ENCODE data around the gene CLN3. TPM values are rescaled to one million over a fixed set of nuclear protein-coding genes. Genes with fewer than 3 reads are reported as not detected.

Gene CLN3
- total RNA-seq, 4 donors from 2014 or later, result 80.2 to 294 (median 154) TPM

DNA sequence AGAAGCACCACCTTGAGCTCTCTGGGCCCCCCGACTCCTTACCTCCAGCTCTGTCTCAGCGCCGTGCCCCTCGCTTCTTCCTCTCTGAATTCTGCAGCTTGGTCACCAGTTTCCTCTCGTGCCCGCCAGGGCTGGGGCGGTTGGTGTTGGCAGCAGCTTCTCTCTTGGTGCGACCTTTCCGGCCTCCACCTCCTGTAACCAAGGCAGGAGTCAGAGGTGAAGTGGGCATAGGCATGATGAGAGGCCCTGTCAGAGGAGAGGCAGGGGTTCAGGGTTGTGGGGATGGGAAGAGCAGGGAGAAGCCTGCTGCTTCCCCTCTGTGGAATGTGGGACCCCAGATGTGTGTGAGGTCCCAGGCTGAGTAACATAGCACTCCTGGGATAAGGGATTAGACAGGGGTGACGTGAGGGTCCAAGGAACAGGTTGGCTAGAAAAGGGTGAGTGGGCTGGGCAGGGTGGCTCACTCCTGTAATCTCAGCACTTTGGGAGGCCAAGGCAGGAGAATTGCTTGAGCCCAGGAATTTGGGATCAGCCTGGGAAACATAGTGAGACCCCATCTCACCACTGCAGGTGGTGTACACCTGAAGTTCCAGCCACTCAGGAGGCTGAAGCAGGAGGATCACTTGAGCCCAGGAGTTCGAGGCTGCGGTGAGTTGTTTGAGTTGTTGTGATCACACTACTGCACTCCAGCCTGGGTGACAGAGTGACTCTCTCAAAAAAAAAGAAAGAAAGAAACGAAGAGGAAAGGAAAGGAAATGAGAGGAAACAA, 46.3 kb upstream of the CLN3 start:
- WGBS, 2 donors (ENCODE audit: low coverage in 1 of 2), result 0 to 52% methylated on average over 1 to 13 of the region's 13 CpGs
- intact Hi-C loops (cut with DNase I; ENCODE audit: low total_unique reads) (loop anchor here (1.0 kb wide), 1 partner anchor 47 kb away; no protein-coding TSS in a partner anchor), in situ Hi-C loops (cut with MboI; ENCODE audit: low pct_ligation_motif_present in 1 of 4, low pct_unique_long_range_greater_than_20kb in 1 of 4, low sequenced_read_pairs in 3 of 4) (no loop called here)
- Histone ChIP-seq H3K4me3 (peak overlapping the region; percentile 38 to 61 (median 50)), H3K27ac (peak overlapping the region; percentile 91 to 95 (median 94)), H3K4me1 (peaks cover under 1 to 76% (median 39%) of the 10 kb centered on the region in 4 donors), H3K27me3 (no peaks in the 10 kb centered on the region), H3K9me3 (no peaks in the 10 kb centered on the region), H3K36me3 (no peaks in the 10 kb centered on the region)
- peak; percentile 41 for DNase-seq
- TF ChIP-seq POLR2A (IDR thresholded peaks at IDR 0.05), result no peak
- no peak for TF ChIP-seq EP300 (IDR thresholded peaks at IDR 0.05; ENCODE audit: low read depth)
- TF ChIP-seq, protein P1, sequence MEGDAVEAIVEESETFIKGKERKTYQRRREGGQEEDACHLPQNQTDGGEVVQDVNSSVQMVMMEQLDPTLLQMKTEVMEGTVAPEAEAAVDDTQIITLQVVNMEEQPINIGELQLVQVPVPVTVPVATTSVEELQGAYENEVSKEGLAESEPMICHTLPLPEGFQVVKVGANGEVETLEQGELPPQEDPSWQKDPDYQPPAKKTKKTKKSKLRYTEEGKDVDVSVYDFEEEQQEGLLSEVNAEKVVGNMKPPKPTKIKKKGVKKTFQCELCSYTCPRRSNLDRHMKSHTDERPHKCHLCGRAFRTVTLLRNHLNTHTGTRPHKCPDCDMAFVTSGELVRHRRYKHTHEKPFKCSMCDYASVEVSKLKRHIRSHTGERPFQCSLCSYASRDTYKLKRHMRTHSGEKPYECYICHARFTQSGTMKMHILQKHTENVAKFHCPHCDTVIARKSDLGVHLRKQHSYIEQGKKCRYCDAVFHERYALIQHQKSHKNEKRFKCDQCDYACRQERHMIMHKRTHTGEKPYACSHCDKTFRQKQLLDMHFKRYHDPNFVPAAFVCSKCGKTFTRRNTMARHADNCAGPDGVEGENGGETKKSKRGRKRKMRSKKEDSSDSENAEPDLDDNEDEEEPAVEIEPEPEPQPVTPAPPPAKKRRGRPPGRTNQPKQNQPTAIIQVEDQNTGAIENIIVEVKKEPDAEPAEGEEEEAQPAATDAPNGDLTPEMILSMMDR (IDR thresholded peaks at IDR 0.05), result no peak
- TF ChIP-seq POLR2AphosphoS5 (IDR thresholded peaks at IDR 0.05), result no peak

- H3K9me3 ChIP-seq, result no peaks in the 10 kb centered on the region
- intact Hi-C loops (cut with DNase I; ENCODE audit: low total_unique reads), result no loop called here
- H3K27ac ChIP-seq, result peak overlapping the region; percentile 91 to 95 (median 94)
- H3K36me3 ChIP-seq, result no peaks in the 10 kb centered on the region
- TF ChIP-seq POLR2A (IDR thresholded peaks at IDR 0.05) (no peak), POLR2AphosphoS5 (IDR thresholded peaks at IDR 0.05) (no peak), EP300 (IDR thresholded peaks at IDR 0.05; ENCODE audit: low read depth) (no peak)
- TF ChIP-seq, protein P1 (IDR thresholded peaks at IDR 0.05), result no peak
- H3K4me1 ChIP-seq, result peaks cover 9 to 78% (median 37%) of the 10 kb centered on the region in 4 donors
- 26 to 50% methylated on average over 5 to 6 of the region's 6 CpGs for WGBS, 2 donors (ENCODE audit: low coverage in 1 of 2)
- no peak for DNase-seq
- H3K27me3 ChIP-seq, result no peaks in the 10 kb centered on the region
- in situ Hi-C loops (cut with MboI; ENCODE audit: low pct_ligation_motif_present in 1 of 4, low pct_unique_long_range_greater_than_20kb in 1 of 4, low sequenced_read_pairs in 3 of 4), result no loop called here
- peak overlapping the region; percentile 26 to 61 (median 42) for H3K4me3 ChIP-seq
These were observed 45.2 kb upstream of the CLN3 start for GRCh38 chr16:28537076-28537475.

DNA sequence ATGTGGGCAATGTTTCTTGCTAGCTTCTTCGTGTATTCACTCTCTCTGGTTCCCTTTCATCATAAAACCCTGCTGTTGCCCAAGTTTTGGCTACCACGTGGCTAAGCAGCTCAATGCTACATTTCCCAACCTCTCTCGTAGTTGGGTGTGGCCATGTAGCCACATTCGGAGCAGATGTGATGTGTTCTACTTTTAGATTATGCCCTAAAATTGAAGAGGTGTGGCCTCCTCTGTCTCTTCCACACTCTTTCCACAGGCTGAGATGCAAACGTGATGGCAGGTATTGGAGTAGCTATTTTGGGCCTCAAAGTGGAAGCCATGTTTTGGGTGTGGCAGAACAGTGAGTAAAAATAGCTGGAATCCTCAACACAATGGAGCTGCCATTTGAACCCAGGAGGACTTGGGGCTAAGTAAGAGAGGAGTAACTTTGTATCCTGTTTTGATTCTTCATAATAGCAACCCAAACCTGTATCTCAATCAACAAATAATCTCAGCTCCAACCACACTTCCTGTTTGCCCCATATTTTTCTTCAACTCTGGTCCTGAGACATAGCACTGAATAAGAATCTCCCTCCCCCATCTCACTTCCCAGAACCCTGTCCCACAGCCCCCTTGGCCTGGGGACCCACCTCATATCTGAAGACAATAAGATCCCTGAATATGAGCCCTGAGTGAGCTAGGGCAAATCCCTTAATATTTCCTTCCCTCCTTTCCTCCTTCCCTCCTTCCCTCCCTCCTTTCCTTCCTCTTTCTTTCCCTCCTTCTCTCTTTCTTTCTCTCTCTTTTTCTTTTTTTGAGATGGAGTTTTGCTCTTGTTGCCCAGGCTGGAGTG, 42.9 kb upstream of the CLN3 start:
- Histone ChIP-seq H3K27me3 (no peaks in the 10 kb centered on the region), H3K36me3 (no peaks in the 10 kb centered on the region), H3K4me1 (peaks cover 11 to 69% (median 37%) of the 10 kb centered on the region in 4 donors), H3K4me3 (no peak overlapping the region), H3K27ac (peak overlapping the region; percentile 25 to 83 (median 80)), H3K9me3 (no peaks in the 10 kb centered on the region)
- TF ChIP-seq POLR2A (IDR thresholded peaks at IDR 0.05) (no peak), EP300 (IDR thresholded peaks at IDR 0.05; ENCODE audit: low read depth) (peak; percentile 18), POLR2AphosphoS5 (IDR thresholded peaks at IDR 0.05) (peak; percentile 12 to 37 (median 20))
- WGBS, 2 donors (ENCODE audit: low coverage in 1 of 2), result 42 to 53% methylated on average over 4 to 5 of the region's 5 CpGs
- intact Hi-C loops (cut with DNase I; ENCODE audit: low total_unique reads) (loop anchor here (1.0 kb wide), 1 partner anchor 25 kb away; no protein-coding TSS in a partner anchor), in situ Hi-C loops (cut with MboI; ENCODE audit: low pct_ligation_motif_present in 1 of 4, low pct_unique_long_range_greater_than_20kb in 1 of 4, low sequenced_read_pairs in 3 of 4) (no loop called here)
- peak; percentile 47 for DNase-seq

DNA sequence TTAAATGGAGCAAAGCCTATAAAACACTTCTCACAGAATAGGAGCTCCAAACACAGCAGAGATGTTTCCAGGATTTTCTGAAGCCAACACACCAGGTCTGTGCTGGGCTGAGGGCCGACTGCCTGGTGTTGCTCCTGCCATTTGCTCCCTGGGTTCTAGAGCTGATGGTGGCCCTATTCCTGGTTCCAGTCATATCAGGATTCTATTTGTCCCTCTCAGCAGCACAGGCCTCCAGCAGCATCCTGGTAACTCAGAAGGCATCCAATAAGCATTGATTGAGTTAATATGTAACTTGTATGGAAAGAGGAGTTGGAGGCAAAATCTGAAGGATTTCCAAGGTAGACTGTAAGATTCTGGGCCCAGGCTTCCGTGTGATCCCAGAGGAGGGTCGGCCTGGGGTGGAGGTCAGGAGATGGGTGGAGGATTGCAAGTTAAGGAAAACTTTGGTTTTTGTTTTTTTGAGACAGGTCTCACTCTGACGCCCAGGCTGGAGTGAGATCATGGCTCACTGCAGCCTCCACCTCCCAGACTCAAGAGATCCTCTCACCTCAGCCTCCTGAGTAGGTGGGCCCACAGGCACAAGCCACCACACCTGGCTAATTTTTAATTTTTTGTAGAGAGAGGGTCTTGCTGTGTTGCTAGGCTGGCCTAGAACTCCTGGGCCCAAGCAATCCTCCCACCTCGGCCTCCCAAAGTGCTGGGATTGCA, 41.2 kb upstream of the CLN3 start:
- Histone ChIP-seq H3K4me1 (peaks cover 11 to 58% (median 30%) of the 10 kb centered on the region in 4 donors), H3K36me3 (no peaks in the 10 kb centered on the region), H3K27me3 (no peaks in the 10 kb centered on the region), H3K9me3 (no peaks in the 10 kb centered on the region), H3K27ac (peak overlapping the region; percentile 63 to 83 (median 80)), H3K4me3 (no peak overlapping the region)
- no peak for TF ChIP-seq POLR2AphosphoS5 (IDR thresholded peaks at IDR 0.05)
- TF ChIP-seq EP300 (IDR thresholded peaks at IDR 0.05; ENCODE audit: low read depth), result no peak
- TF ChIP-seq, protein P1 (IDR thresholded peaks at IDR 0.05), result no peak
- no peak for TF ChIP-seq POLR2A (IDR thresholded peaks at IDR 0.05)
- intact Hi-C loops (cut with DNase I; ENCODE audit: low total_unique reads) (no loop called here), in situ Hi-C loops (cut with MboI; ENCODE audit: low pct_ligation_motif_present in 1 of 4, low pct_unique_long_range_greater_than_20kb in 1 of 4, low sequenced_read_pairs in 3 of 4) (no loop called here)
- WGBS, 2 donors (ENCODE audit: low coverage in 1 of 2), result 54 to 62% methylated on average over 3 to 5 of the region's 5 CpGs
- no peak for DNase-seq
